Calu3 (cell line): ENCODE results near the gene FARS2. TPM values are rescaled to one million over a fixed set of nuclear protein-coding genes. Genes with fewer than 3 reads are reported as not detected.
"Not testable (repeated sequence)": the region's sequence is repeated elsewhere in the genome, so short reads cannot be mapped to it uniquely, and the experiment has no call there.

ENCODE experiments used
- BruUV-seq: library from RNA; stranded (reverse); fragments of 400-500 nt; replicated peaks from 2 replicates; lab custom pipeline; 2021; lab: Mats Ljungman, UMichigan
- CTCF ChIA-PET: fragments of 300-600 bp; sonication (Branson Sonifier 250); formaldehyde crosslinking; loops from one replicate; lab custom pipeline; 2022; ENCODE audit warnings: antibody characterized with exemption; lab: Charles Lee
- DNase-seq: peaks from one replicate; pipeline ENCODE4 v3.0.0; 2022
- H3K27ac Mint-ChIP-seq: one replicate; pipeline ENCODE4 v1.8.0; 2022; ENCODE audit warnings: mixed read lengths; ENCODE audit not compliant: unreplicated experiment
- H3K27me3 Mint-ChIP-seq: one replicate; pipeline ENCODE4 v1.8.0; 2022; ENCODE audit warnings: mixed read lengths; ENCODE audit not compliant: unreplicated experiment
- H3K36me3 Mint-ChIP-seq: one replicate; pipeline ENCODE4 v1.8.0; 2022; ENCODE audit warnings: mild to moderate bottlenecking, moderate library complexity, mixed read lengths; ENCODE audit not compliant: insufficient read depth, unreplicated experiment
- H3K4me1 Mint-ChIP-seq: one replicate; pipeline ENCODE4 v1.8.0; 2022; ENCODE audit warnings: mild to moderate bottlenecking, low read depth, mixed read lengths; ENCODE audit not compliant: unreplicated experiment
- H3K4me3 Mint-ChIP-seq: one replicate; pipeline ENCODE4 v1.8.0; 2022; ENCODE audit warnings: mild to moderate bottlenecking, low read depth, moderate library complexity, mixed read lengths; ENCODE audit not compliant: unreplicated experiment
- H3K9me3 Mint-ChIP-seq: one replicate; pipeline ENCODE4 v1.8.0; 2022; ENCODE audit warnings: low read depth, mixed read lengths; ENCODE audit not compliant: unreplicated experiment
- intact Hi-C: fragments of 100-400 bp; cut with micrococcal nuclease; formaldehyde crosslinking; loops from one replicate; pipeline ENCODE4 v1.10.0; 2022; ENCODE audit not compliant: unreplicated experiment
- total RNA-seq: library from RNA; stranded (reverse); gene quantifications from 2 replicates; pipeline ENCODE4 v1.2.3, GENCODE V29; 2022
- TF ChIP-seq, protein P1 (sequence below): fragments of 200-600 bp; IDR thresholded peaks from one replicate; pipeline ENCODE4 v1.8.0; 2022; ENCODE audit warnings: antibody characterized with exemption; ENCODE audit not compliant: unreplicated experiment

The FARS2 gene
- total RNA-seq, 1 experiment from 2014 or later = 13.4 TPM

DNA sequence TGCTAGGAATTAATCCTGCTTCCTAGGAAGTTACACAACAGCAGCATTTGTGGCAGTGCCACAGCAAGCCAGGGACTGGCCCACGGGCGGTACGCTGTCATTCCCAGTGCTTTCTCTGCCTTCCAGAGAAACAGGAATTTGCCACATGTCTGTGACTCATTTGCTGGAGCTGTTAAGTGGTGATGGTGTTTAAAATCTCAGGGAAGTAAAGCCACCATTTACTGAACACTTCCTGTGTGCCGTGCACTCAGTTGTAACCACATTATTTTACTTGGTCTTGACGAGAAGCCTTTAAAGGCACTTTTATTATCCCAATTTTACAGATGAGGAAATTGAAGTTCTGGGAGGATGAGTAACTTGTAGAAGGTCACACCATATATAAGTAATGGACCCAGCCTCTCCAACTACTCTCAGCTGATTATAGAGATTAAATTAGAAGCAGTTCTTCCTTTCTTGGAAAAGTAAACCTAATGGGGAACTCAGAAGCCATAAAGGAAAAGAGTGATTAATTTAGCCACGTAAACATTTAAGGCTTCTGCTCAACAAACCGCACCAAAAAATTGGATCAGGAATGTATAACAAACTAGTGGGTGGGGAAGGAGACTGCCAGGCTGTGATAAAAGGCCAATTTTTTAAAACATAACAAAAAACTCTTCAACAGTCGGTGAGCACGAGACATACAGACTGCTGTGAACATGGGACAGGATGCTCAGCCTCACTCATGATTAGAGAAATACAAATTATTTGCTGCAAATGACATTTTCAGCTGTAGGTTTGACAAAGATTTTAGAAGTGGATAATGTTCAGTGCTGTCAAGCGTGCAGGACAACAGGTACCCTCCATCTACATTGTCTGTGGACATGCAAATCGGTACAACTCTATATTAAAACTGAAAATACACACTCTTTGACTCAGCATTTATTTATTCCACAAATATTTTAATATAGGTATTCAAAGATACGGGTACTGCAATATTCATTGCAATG is 434.2 kb downstream of the FARS2 start:
- DNase-seq = no peak

DNA sequence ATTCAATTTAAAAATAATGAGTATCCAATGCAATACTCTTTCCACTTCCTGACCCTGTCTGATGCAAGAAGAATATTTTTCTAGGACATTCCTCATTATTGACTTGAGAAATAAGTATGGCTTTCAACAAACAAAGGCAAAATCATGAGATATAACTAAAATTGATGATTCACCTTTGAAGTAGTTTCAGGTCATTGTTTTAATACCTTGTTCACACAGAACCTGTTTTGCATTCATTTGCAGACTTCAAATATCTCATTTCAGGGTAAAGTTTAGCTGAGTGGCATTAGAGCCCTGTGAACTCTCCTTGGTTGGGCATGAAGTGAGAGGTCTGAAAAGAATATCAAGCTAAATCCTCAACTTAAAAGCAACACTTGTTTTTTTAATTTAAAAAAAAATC is 436.2 kb downstream of the FARS2 start:
- BruUV-seq = no TSS peak
- Mint-ChIP-seq H3K9me3 (peaks cover 5% of the 10 kb centered on the region), H3K36me3 (no peaks in the 10 kb centered on the region), H3K27me3 (no peaks in the 10 kb centered on the region), H3K27ac (no peak overlapping the region), H3K4me1 (no peaks in the 10 kb centered on the region), H3K4me3 (no peak overlapping the region)
- TF ChIP-seq, protein P1, sequence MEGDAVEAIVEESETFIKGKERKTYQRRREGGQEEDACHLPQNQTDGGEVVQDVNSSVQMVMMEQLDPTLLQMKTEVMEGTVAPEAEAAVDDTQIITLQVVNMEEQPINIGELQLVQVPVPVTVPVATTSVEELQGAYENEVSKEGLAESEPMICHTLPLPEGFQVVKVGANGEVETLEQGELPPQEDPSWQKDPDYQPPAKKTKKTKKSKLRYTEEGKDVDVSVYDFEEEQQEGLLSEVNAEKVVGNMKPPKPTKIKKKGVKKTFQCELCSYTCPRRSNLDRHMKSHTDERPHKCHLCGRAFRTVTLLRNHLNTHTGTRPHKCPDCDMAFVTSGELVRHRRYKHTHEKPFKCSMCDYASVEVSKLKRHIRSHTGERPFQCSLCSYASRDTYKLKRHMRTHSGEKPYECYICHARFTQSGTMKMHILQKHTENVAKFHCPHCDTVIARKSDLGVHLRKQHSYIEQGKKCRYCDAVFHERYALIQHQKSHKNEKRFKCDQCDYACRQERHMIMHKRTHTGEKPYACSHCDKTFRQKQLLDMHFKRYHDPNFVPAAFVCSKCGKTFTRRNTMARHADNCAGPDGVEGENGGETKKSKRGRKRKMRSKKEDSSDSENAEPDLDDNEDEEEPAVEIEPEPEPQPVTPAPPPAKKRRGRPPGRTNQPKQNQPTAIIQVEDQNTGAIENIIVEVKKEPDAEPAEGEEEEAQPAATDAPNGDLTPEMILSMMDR = no peak
- no peak for DNase-seq
- CTCF ChIA-PET = no interaction called here
- intact Hi-C loops = no loop called here

More for the DNA sequence above, 434.2 kb downstream of the FARS2 start:
- Mint-ChIP-seq H3K27me3 (no peaks in the 10 kb centered on the region), H3K4me3 (no peak overlapping the region), H3K9me3 (peaks cover 8% of the 10 kb centered on the region), H3K4me1 (no peaks in the 10 kb centered on the region), H3K36me3 (no peaks in the 10 kb centered on the region), H3K27ac (no peak overlapping the region)
- CTCF ChIA-PET = no interaction called here
- intact Hi-C loops = no loop called here
- no TSS peak for BruUV-seq
- TF ChIP-seq, protein P1 = no peak

DNA sequence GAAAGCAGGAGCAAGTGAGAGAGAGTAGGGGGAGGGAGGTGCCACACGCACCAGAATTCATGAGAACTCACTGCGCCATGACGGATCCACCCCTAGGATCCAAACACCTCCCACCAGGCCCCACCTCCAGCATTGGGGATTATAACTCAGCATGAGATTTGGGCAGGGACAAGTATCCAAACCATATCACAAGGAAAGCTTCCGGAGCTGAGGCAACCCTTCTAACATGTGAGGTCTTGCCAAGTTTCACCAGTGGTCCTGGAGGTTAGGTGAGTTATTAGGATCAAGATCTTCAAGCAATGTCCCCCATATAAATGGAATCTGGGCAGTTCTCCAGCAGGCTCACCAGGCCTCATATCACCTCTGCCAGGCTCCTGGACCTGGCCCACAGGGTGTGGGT is 437.0 kb downstream of the FARS2 start:
- no peaks in the 10 kb centered on the region for H3K4me1 Mint-ChIP-seq
- no peak for DNase-seq
- TF ChIP-seq, protein P1 = no peak
- peaks cover 5% of the 10 kb centered on the region for H3K9me3 Mint-ChIP-seq
- intact Hi-C loops = no loop called here
- no TSS peak for BruUV-seq
- no peak overlapping the region for H3K27ac Mint-ChIP-seq
- CTCF ChIA-PET = no interaction called here
- no peaks in the 10 kb centered on the region for H3K27me3 Mint-ChIP-seq
- H3K4me3 Mint-ChIP-seq = no peak overlapping the region
- H3K36me3 Mint-ChIP-seq = no peaks in the 10 kb centered on the region

DNA sequence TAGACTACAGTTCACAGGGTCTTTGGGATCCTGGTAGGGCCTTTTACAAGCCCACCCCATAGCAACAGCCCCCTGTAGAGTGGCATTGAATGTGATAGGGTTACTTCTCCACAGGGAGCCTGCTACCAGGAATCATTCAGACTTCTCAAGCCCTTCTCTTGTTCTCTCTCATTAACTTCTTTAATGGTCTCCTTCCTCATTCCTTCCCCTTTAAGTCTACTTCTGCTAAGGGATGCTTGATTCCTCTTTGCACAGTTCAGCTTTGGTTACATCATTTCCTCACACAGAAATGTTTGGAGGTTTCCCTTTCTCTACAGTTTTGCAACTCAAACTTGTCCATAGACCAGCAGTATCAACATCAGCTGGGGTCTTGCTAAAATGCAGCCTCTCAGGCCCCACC is 437.8 kb downstream of the FARS2 start:
- H3K9me3 Mint-ChIP-seq, DNase-seq, intact Hi-C loops, H3K27ac Mint-ChIP-seq, H3K27me3 Mint-ChIP-seq, H3K36me3 Mint-ChIP-seq, BruUV-seq, CTCF ChIA-PET, H3K4me1 Mint-ChIP-seq, H3K4me3 Mint-ChIP-seq: not testable (repeated sequence)

DNA sequence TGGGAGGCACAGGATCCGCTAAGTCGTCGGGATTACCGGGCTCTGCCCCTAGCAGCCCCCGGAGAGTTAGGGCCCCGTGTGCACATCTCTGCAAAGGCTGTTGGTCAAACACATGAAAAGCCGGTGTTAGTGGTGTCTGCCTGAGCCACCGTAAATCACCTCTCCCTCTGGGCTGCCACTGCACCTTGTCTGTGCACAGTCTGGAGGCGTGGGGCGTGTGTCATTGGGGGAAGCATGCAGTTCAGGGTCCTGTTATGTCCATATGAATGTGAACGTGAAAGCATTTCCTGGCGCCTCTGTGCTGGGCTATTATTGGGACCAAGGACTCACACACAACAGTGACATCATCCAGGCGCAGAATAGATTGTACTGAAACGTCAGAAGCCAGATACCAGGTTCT is 439.9 kb downstream of the FARS2 start:
- Mint-ChIP-seq H3K36me3 (no peaks in the 10 kb centered on the region), H3K4me1 (no peaks in the 10 kb centered on the region), H3K27me3 (no peaks in the 10 kb centered on the region), H3K4me3 (no peak overlapping the region), H3K9me3 (peaks cover 5% of the 10 kb centered on the region), H3K27ac (no peak overlapping the region)
- TF ChIP-seq, protein P1 = no peak
- CTCF ChIA-PET = no interaction called here
- no TSS peak for BruUV-seq
- no peak for DNase-seq
- intact Hi-C loops = no loop called here
